Cortex of kidney (tissue), 1 donor: ENCODE results near the gene CCNB1.
"Not testable (repeated sequence)": the region's sequence is repeated elsewhere in the genome, so short reads cannot be mapped to it uniquely, and the experiment has no call there.

Experiments used
- DNase-seq: peaks from one replicate; lab custom pipeline; 2025; lab: John Stamatoyannopoulos, UW

CCNB1 gene

GRCh38 chr5:69166686-69167492, at the start of gene CCNB1:
Gene CCNB1 (plus strand): TSS chr5:69167150. CDS start chr5:69167263, 113 bp downstream.
- peak; percentile 45 for DNase-seq

DNA sequence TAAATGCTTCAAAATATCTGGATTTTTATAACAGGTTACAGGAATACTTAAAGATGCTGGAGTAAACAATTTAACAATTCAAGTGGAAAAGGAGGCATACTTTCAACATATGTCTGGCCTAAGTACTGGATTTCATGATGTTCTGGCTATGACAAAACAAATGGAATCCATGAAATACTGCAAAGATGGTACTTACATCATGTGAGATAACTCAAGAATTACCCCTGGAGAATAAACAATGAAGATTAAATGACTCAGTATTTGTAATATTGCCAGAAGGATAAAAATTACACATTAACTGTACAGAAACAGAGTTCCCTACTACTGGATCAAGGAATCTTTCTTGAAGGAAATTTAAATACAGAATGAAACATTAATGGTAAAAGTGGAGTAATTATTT, 37.5 kb upstream of the CCNB1 start:
- no peak for DNase-seq

GRCh38 chr5:69130241-69130640, 36.7 kb upstream of the CCNB1 start:
- DNase-seq: no peak

DNA sequence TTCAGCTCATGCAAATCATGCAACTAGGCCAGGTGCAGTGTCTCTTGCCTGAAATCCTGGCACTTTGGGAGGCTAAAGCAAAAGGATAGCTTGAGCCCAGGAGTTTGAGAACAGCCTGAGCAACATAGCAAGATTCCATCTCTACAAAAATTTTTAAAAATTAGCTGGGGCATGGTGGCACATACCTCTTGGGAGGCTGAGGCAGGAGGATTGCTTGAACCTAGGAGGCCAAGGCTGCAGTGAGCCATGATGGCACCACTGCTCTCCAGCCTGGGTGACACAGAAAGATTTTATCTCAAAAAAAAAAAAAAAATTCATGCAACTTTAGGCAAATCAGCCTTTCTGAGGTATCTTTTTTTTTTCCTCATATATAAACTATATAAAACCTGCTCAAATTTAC, 35.6 kb upstream of the CCNB1 start:
- DNase-seq: no peak

DNA sequence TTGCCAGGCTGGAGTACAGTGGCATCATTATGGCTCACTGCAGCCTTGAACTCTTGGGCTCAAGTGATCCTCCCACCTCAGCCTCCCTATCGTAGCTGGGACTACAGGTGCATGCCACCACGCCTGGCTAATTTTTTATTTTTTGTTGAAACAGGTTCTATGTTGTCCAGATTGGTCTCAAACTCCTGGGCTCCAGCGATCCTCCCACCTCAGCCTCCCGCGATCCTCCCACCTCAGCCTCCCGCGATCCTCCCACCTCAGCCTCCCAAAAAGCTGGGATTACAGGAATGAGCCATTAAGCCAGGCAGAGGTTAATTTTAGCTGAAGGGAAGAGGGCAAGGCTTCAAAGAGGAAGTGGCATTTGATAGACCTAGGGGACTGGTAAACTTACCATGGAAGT, 32.8 kb upstream of the CCNB1 start:
- no peak for DNase-seq

GRCh38 chr5:69136293-69136692, 30.7 kb upstream of the CCNB1 start:
- DNase-seq: no peak

DNA sequence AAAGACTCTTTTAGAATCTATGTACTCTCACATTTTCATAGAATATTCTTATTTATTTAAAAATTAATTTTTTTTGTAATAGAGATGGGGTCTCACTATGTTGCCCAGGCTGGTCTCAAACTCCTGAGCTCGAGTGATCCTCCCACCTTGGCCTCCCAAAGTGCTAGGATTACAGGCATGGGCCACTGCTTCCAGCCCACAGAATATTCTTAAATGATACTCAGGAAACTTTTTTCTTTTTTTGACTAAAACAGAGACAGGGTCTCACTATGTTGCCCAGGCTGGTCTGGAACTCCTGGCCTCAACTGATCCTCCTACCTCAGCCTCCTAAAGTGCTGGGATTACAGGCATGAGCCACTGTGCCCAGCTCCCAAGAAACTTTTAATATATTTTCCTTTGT, 29.7 kb upstream of the CCNB1 start:
- not testable (repeated sequence) for DNase-seq

DNA sequence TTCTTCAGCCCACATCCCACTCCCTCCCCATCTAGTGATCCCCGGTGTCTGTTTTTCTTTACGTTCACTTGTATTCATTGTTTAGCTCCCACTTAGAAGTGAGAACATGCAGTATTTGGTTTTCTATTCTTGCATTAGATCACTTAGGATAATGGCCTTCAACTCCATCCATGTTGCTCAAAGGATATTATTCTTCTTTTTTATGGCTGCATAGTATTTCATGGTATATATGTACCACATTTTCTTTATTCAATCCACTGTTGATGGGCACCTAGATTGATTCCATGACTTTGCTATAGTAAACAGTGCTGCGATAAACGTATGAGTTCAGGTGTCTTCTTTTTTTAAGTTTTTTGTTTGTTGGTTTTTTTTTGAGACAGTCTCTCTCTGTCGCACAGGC, 29.1 kb upstream of the CCNB1 start:
- DNase-seq: no peak

DNA sequence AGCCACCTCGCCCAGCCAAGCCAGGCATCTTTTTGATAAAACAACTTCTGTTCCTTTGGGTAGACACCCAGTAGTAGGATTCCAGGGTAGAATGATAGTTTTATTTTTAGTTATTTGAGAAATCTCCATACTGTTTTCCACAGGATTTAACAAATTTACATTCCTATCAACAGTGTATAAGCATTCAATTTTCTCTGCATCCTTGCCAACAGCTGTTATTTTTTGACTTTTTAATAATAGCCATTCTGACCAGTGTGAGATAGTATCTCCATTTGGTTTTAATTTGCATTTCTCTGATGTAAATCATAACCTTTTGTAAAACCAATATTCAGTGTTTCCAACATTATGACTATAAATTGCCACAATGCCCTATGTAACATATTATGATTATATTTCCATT, 28.2 kb upstream of the CCNB1 start:
- DNase-seq: no peak

DNA sequence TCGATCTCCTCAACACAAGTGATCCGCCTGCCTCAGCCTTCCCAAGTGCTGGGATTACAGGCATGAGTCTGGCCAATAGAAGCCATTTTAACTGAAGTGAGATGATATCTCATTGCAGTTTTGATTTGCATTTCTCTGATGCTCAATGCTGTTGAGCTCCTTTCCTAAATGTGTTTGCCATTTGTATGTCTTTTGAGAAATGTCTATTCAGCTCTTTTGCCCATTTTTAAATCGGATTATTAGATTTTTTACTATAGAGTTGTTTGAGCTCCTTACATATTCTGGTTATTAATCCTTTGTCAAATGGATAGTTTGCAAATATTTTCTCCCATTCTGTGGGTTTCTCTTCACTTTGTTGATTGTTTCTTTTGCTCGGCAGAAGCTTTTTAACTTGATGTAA, 26.7 kb upstream of the CCNB1 start:
- DNase-seq: not testable (repeated sequence)

DNA sequence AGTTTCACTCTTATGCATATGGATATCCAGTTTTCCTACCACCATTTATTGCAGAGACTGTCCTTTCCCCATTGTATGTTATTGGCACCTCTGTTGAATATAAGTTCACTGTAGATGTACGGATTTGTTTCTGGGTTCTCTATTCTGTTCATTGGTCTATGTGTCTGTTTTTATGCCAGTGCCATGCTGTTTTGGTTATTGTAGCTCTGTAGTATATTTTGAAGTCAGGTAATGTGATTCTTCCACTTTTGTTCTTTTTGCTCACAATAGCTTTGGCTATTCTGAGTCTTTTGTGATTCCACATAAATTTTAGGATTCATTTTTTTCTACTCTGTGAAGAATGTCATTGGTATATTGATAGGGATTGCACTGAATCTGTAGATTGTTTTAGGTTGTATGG, 26.1 kb upstream of the CCNB1 start:
- no peak for DNase-seq

DNA sequence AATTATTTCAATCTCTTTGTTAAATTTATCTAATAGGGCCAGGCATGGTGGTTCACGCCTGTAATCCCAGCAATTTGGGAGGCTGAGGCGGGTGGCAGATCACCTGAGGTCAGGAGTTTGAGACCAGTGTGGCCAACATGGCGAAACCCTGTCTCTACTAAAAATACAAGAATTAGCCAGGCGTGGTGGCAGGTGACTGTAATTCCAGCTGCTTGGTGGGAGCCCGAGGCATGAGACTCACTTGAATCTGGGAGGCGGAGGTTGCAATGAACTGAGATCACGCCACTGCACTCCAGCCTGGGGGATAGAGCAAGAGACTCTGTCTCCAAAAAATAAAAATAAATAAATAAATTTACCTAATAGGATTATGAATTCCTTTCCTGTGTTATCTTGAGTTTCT, 18.4 kb upstream of the CCNB1 start:
- not testable (repeated sequence) for DNase-seq

- DNase-seq: no peak
Measured at GRCh38 chr5:69148981-69149675, 17.8 kb upstream of the CCNB1 start.

- DNase-seq: no peak
Measured at GRCh38 chr5:69149676-69150010, 17.3 kb upstream of the CCNB1 start.

- DNase-seq: no peak
Measured at GRCh38 chr5:69152731-69153130, 14.2 kb upstream of the CCNB1 start.

GRCh38 chr5:69156456-69156855, 10.5 kb upstream of the CCNB1 start:
- DNase-seq: no peak

GRCh38 chr5:69158039-69158438, 8.9 kb upstream of the CCNB1 start:
- no peak for DNase-seq

DNA sequence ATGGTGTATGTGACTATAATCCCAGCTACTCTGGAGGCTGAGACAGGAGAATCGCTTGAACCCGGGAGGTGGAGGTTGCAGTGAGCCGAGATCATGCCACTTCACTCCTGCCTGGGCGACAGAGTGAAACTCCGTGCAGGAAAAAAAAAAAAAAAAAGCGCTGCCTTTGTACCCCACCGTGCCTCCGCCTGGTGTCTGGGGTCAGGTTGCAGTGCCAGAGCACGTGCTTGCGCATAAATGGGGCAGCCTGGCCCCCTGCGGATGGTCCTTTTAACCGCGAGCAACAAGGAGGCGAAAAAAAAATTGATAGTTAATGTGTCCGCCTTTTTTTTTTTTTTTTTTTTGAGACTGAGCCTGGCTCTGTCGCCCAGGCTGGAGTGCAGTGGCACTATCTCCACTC, 6.3 kb upstream of the CCNB1 start:
- no peak for DNase-seq

GRCh38 chr5:69167493-69167855, 524 bp downstream of the CCNB1 start:
- no peak for DNase-seq

DNA sequence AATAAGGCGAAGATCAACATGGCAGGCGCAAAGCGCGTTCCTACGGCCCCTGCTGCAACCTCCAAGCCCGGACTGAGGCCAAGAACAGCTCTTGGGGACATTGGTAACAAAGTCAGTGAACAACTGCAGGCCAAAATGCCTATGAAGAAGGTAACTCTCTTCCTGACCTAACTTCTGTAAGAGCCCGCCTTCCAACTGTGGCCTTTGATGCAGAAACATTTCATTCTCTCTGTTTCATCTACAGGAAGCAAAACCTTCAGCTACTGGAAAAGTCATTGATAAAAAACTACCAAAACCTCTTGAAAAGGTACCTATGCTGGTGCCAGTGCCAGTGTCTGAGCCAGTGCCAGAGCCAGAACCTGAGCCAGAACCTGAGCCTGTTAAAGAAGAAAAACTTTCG, 979 bp downstream of the CCNB1 start:
- no peak for DNase-seq

DNA sequence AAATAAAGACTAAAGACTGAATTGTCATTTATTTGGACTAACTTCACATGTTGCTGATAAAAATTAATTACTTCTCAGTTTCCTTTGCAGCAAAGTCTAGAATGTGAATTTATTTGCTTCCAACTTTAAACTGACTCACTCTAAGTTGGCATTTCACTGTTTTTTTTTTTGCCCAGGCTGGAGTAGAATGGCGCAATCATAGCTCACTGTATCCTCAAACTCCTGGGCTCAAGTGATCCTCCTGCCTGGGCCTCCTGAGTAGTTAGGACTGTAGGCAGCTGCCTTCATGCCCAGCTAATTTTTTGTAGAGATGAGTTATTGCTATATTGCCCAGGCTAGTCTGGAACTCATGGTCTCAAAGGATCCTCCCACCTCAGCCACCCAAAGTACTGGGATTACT, 3.5 kb downstream of the CCNB1 start:
- no peak for DNase-seq

- no peak for DNase-seq
Measured at GRCh38 chr5:69170969-69171368, 4.0 kb downstream of the CCNB1 start.

- not testable (repeated sequence) for DNase-seq
Measured at GRCh38 chr5:69181659-69182293, 14.8 kb downstream of the CCNB1 start.
